Neural progenitor cell (in vitro differentiated cells): ENCODE data around the gene BMF.
"Not testable (repeated sequence)": the region's sequence is repeated elsewhere in the genome, so short reads cannot be mapped to it uniquely, and the experiment has no call there.

Experiments
- CTCF ChIP-seq: fragments of 200-600 bp; sonication (generic); IDR thresholded peaks from 2 replicates; pipeline ENCODE4 v1.5.1; 2017; ENCODE audit warnings: antibody characterized with exemption, mild to moderate bottlenecking
- EZH2 ChIP-seq: fragments of 200-600 bp; sonication (generic); IDR thresholded peaks from 2 replicates; pipeline ENCODE4 v1.6.1; 2017; ENCODE audit warnings: antibody characterized with exemption, mild to moderate bottlenecking, moderate library complexity
- EZH2phosphoT487 ChIP-seq: fragments of 200-600 bp; sonication (generic); IDR thresholded peaks from 2 replicates; pipeline ENCODE4 v1.6.1; 2017; ENCODE audit warnings: antibody characterized with exemption

- TF ChIP-seq CTCF, EZH2, EZH2phosphoT487: not testable (repeated sequence)
These were observed 6.4 kb upstream of the BMF start for GRCh38 chr15:40115106-40115505.
